Brain microvascular endothelial cell (primary cell): ENCODE results near the gene SNX32.

ENCODE experiments used
- DNase-seq: peaks from one replicate; pipeline ENCODE4 v3.0.0-alpha.2; 2020
- H3K27ac ChIP-seq: fragments of 250-450 bp; sonication (Bioruptor Pico); 2 replicates; pipeline ENCODE4 v1.5.1; 2020; ENCODE audit warnings: mild to moderate bottlenecking, moderate library complexity
- H3K27me3 ChIP-seq: fragments of 250-450 bp; sonication (Bioruptor Pico); replicated peaks from 2 replicates; pipeline ENCODE4 v1.5.1; 2020; ENCODE audit warnings: mild to moderate bottlenecking
- H3K36me3 ChIP-seq: fragments of 250-450 bp; sonication (Bioruptor Pico); replicated peaks from 2 replicates; pipeline ENCODE4 v1.5.1; 2020; ENCODE audit warnings: mild to moderate bottlenecking
- H3K4me3 ChIP-seq: 2 replicates; pipeline ENCODE4 v1.5.1; 2011; ENCODE audit warnings: low read depth, mild to moderate bottlenecking, control low read depth, low read length, moderate library complexity
- in situ Hi-C: cut with HindIII; loops from 2 replicates; pipeline ENCODE4 v1.10.0; 2017; ENCODE audit warnings: low sequenced_read_pairs, low pct_ligation_motif_present
- TF ChIP-seq, protein P1 (sequence below): IDR thresholded peaks from 2 replicates; pipeline ENCODE4 v1.5.1; 2011; ENCODE audit warnings: low read depth, mild to moderate bottlenecking, moderate library complexity, low read length, control low read depth, inconsistent platforms; ENCODE audit errors: missing control alignments

Gene SNX32

GRCh38 chr11:65790902-65791650, 42.7 kb upstream of the SNX32 start:
- H3K27ac ChIP-seq, result no peak overlapping the region

DNA sequence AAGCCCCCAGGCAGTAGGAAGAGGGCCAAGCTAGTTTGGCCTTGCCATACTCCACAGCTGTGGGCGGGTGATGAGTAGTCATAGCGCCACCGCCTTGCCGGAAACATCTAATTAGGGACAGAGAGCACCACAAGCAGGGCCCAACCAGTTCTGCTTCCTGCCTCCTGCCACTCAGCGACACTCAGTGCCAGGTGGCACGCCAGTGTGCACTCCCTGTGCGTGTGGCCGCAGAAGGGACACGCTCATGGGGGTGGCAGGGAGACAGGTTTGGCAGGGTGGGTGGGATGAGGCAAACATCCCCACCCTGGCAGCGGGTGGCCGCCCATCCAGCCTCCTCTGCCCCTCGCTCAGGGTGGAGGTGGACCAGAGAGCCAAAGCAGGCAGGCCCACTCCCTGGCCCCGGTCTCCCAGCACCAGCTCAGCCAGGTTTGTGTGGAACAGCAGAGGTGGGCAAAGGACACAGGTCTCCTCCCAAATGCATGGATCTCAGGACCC, 42.0 kb upstream of the SNX32 start:
- no peaks in the 10 kb centered on the region for H3K36me3 ChIP-seq
- peaks cover 26% of the 10 kb centered on the region for H3K27me3 ChIP-seq
- no peak overlapping the region for H3K27ac ChIP-seq
- no peak for DNase-seq
- in situ Hi-C loops, result no loop called here
- H3K4me3 ChIP-seq, result no peak overlapping the region
- TF ChIP-seq, protein P1, sequence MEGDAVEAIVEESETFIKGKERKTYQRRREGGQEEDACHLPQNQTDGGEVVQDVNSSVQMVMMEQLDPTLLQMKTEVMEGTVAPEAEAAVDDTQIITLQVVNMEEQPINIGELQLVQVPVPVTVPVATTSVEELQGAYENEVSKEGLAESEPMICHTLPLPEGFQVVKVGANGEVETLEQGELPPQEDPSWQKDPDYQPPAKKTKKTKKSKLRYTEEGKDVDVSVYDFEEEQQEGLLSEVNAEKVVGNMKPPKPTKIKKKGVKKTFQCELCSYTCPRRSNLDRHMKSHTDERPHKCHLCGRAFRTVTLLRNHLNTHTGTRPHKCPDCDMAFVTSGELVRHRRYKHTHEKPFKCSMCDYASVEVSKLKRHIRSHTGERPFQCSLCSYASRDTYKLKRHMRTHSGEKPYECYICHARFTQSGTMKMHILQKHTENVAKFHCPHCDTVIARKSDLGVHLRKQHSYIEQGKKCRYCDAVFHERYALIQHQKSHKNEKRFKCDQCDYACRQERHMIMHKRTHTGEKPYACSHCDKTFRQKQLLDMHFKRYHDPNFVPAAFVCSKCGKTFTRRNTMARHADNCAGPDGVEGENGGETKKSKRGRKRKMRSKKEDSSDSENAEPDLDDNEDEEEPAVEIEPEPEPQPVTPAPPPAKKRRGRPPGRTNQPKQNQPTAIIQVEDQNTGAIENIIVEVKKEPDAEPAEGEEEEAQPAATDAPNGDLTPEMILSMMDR, result no peak

More at GRCh38 chr11:65790902-65791650, 42.7 kb upstream of the SNX32 start:
- Histone ChIP-seq H3K27me3 (peaks cover 31% of the 10 kb centered on the region), H3K4me3 (no peak overlapping the region), H3K36me3 (no peaks in the 10 kb centered on the region)
- TF ChIP-seq, protein P1, result no peak
- no peak for DNase-seq
- in situ Hi-C loops, result no loop called here

DNA sequence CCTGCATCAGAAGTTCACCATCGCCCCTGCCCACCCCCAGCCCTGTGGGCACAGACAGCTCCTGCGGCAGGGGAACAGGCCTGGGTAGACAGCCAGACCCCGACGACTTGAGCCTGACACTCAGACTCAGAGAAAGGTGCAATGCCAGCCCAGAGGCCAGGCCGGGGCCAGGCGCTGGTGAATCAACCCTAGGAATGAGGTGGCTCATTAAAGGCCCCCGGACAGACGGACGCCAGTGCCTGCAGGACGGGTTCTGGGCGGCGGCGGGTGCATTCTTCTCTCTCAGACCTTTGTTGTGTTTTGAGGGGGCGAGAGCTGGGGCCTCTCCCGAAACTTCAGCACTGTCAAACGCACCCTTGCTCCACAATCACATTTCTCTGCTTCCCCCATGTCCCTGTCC, 41.3 kb upstream of the SNX32 start:
- DNase-seq, result no peak

GRCh38 chr11:65793144-65793581, 40.6 kb upstream of the SNX32 start:
- TF ChIP-seq, protein P1, result no peak
- Histone ChIP-seq H3K27me3 (peaks cover 16% of the 10 kb centered on the region), H3K4me3 (no peak overlapping the region), H3K27ac (no peak overlapping the region), H3K36me3 (no peaks in the 10 kb centered on the region)
- in situ Hi-C loops, result no loop called here
- no peak for DNase-seq

More for the DNA sequence above, 41.3 kb upstream of the SNX32 start:
- TF ChIP-seq, protein P1, result no peak
- Histone ChIP-seq H3K4me3 (no peak overlapping the region), H3K27me3 (peaks cover 22% of the 10 kb centered on the region), H3K36me3 (no peaks in the 10 kb centered on the region), H3K27ac (no peak overlapping the region)
- in situ Hi-C loops, result no loop called here

DNA sequence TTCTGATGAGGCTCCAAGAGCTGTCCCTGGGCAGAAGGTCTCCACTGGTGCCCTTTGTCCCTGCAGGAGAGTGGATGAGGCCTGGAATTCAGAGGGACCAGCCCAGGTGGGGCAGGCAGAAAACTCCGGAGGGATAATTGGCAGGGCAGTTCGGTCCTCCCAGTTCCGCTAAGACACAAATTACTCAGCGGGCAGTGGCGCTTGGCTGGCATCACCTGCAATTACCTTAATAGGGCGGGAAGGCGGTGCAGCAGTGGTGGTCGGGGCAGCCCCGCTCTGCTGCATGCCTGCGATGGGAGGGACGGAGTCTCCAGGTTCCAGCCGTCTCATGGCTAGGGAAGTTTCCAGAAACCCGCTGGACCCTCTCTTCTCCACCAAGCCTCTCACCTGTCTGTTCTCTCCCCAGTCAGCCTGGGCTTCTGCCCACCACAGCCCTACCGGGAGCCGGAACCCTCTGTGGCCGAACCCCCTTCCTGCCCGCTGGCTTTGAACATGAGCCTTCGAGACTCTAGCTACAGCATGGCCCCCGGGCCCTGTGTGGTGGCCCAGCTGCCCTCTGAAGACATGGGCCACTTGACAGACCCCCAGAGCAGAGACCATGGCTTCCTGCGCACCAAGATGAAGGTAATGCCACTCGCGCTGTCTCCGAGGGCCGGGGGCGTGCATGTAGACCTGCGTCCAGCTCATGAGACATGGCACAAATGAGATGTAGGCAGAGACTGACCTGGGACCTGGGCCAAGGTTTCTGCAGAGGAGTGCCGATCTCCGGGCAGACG, 40.0 kb upstream of the SNX32 start:
- Histone ChIP-seq H3K27ac (no peak overlapping the region), H3K36me3 (no peaks in the 10 kb centered on the region), H3K27me3 (peaks cover 9% of the 10 kb centered on the region), H3K4me3 (no peak overlapping the region)
- in situ Hi-C loops, result no loop called here
- no peak for DNase-seq
- TF ChIP-seq, protein P1, result no peak
